ENCODE measurements around the gene CSRNP2. TPM values are rescaled to one million over a fixed set of nuclear protein-coding genes. Genes with fewer than 3 reads are reported as not detected.

The CSRNP2 gene
- total and polyA plus RNA-seq, 2 of the 8 experiments (the other 6 are each of a cell fraction or from before 2014, with no cell fraction given), result 13.7 to 34.0 TPM

DNA sequence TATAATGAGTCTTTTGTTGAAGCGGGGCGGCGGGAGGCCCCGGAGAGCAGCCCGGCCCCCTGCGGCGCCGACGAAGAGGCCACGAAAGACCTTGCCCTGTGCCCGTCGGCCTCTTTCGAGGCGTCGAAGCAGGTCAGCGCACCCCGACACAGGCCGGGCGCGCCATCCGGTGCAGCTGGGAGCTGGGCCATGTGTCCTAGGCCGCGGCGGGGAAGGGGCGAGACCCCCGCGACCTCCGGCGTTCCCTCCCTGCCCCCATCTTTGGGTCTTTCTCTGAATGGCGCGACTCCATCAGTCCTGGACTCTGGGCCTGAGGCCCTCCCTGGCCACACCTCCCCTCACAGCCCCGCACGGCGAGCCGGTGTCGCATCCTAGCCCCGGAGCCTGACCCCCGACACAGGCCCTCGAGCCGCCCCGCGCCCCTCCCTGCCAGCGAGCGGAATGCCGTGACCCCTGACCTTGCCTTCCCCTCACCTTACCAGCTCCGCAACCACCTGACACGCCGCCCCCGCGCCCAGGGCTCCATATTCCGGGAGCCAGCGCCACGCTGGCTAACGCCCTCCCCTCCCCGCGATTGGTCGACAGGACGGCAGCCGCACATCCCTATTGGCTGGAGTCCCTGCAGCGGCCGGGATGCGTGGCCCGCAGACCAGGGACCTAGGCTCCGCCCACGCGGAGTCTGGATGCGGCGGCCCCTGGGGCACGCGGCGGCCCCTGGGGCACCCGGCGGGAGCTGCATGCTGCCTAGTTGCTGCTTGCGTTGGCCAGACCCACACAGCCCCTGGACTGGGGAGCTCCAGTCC, 57.4 kb downstream of the CSRNP2 start, which contains the start of gene SLC11A2 (continued):
- no peak for TF ChIP-seq JUND (IDR thresholded peaks at IDR 0.05; ENCODE audit: low read length)
